K562 (cell line): ENCODE data around the gene UBASH3A. TPM values are rescaled to one million over a fixed set of nuclear protein-coding genes. Genes with fewer than 3 reads are reported as not detected.

Experiments
- ATAC-seq: fragments of 200-7000 bp; cut with Tn5 transposase; 3 replicates; pipeline ENCODE4 v1.9.1; 2020; ENCODE audit warnings: moderate library complexity
- BruUV-seq: library from RNA; stranded (reverse); fragments of 400-500 nt; replicated peaks from 2 replicates; lab custom pipeline; 2021; lab: Mats Ljungman, UMichigan
- CTCF ChIA-PET: fragments of 300-600 bp; formaldehyde crosslinking; extraction: SDS; loops from one replicate; lab custom pipeline; 2021; ENCODE audit warnings: low intra/inter-chr PET ratio; lab: Yijun Ruan, JAX
- POLR2A ChIA-PET: fragments of 300-600, 350-650 bp; sonication (Branson Sonifier 250); formaldehyde crosslinking; extraction: SDS; loops from one replicate; lab custom pipeline; 2021; ENCODE audit warnings: antibody characterized with exemption, inconsistent platforms; lab: Yijun Ruan, JAX
- DNase-seq, 4 experiments: peaks; one replicate each; pipeline versions ENCODE4 v3.0.0 to v3.0.0-alpha.2; 2011 to 2018; ENCODE audit warnings: low spot score in 3 of 4, mixed read lengths in 3 of 4; ENCODE audit errors: extremely low read depth in 1 of 4
- FAIRE-seq: peaks from 2 replicates; lab custom pipeline; 2011; peaks lifted over from hg19 to GRCh38; lab: Jason Lieb, UNC
- H2AFZ ChIP-seq: 2 replicates; pipeline ENCODE4 v1.6.0; 2011; ENCODE audit warnings: low read depth, low read length, control low read depth, inconsistent platforms
- H3K27ac ChIP-seq: fragments of 200-600 bp; 3 replicates; pipeline ENCODE4 v1.8.0; 2011; ENCODE audit warnings: low read depth, mild to moderate bottlenecking, control low read depth, inconsistent platforms, low read length, moderate library complexity, mixed read lengths; ENCODE audit errors: extremely low read depth
- H3K27me3 ChIP-seq, 2 experiments: fragments of 300-600 bp in 1 of 2; 2 replicates in 1 of 2; 3 replicates in 1 of 2; pipeline versions ENCODE4 v1.6.0 to v1.8.0; 2011; ENCODE audit warnings: inconsistent platforms in 2 of 2, low read length in 2 of 2, mild to moderate bottlenecking in 1 of 2, mixed read lengths in 1 of 2, moderate library complexity in 1 of 2; ENCODE audit not compliant: control insufficient read depth in 2 of 2, insufficient read depth in 2 of 2
- H3K36me3 ChIP-seq: fragments of 300-600 bp; 3 replicates; pipeline ENCODE4 v1.8.0; 2011; ENCODE audit warnings: mild to moderate bottlenecking, low read length, inconsistent platforms; ENCODE audit not compliant: control insufficient read depth, insufficient read depth
- H3K4me1 ChIP-seq, 2 experiments: fragments of 200-600 bp in 1 of 2; replicated peaks in 1 of 2; 2 replicates in 1 of 2; 3 replicates in 1 of 2; pipeline versions ENCODE4 v1.5.1 to v1.8.0; 2011; ENCODE audit warnings: inconsistent platforms in 2 of 2, low read length in 2 of 2, mild to moderate bottlenecking in 1 of 2, mixed read lengths in 1 of 2, moderate library complexity in 1 of 2; ENCODE audit not compliant: control insufficient read depth in 2 of 2, insufficient read depth in 2 of 2
- H3K4me2 ChIP-seq: 2 replicates; pipeline ENCODE4 v1.6.1; 2011; ENCODE audit warnings: low read length, control low read depth, inconsistent platforms, mixed read lengths; ENCODE audit not compliant: insufficient read depth
- H3K4me3 ChIP-seq: fragments of 200-600 bp; sonication (generic), shearing (Covaris generic); 2 replicates; pipeline ENCODE4 v1.5.1; 2016; ENCODE audit warnings: control low read depth, inconsistent platforms
- H3K79me2 ChIP-seq: fragments of 200-600 bp; 3 replicates; pipeline ENCODE4 v1.8.0; 2011; ENCODE audit warnings: low read length, inconsistent platforms; ENCODE audit not compliant: control insufficient read depth, insufficient read depth
- H3K9ac ChIP-seq, 2 experiments: 2 replicates each; pipeline versions ENCODE4 v1.6.0 to v1.6.1; 2011; ENCODE audit warnings: low read depth in 2 of 2, low read length in 2 of 2, control low read depth in 1 of 2, inconsistent platforms in 1 of 2, mild to moderate bottlenecking in 1 of 2, mixed read lengths in 1 of 2; ENCODE audit not compliant: insufficient read depth in 1 of 2
- H3K9me1 ChIP-seq: one replicate; pipeline ENCODE4 v1.6.0; 2011; ENCODE audit warnings: inconsistent platforms, mild to moderate bottlenecking, low read length, moderate library complexity; ENCODE audit not compliant: control insufficient read depth, insufficient read depth
- H3K9me3 ChIP-seq: replicated peaks from 2 replicates; pipeline ENCODE4 v1.5.1; 2011; ENCODE audit warnings: low read depth, low read length, inconsistent platforms; ENCODE audit not compliant: control insufficient read depth, insufficient read depth
- H4K20me1 ChIP-seq: replicated peaks from 2 replicates; pipeline ENCODE4 v1.6.1; 2011; ENCODE audit warnings: low read length, inconsistent platforms, mixed read lengths; ENCODE audit not compliant: control insufficient read depth, insufficient read depth
- ARNT ChIP-seq, 2 experiments: fragments of 450-650 bp; IDR thresholded peaks; 2 replicates each; pipeline ENCODE4 v1.6.1; 2016; ENCODE audit warnings: mild to moderate bottlenecking in 1 of 2
- CTCF ChIP-seq, 3 experiments: IDR thresholded peaks in 2 of 3; conservative IDR thresholded peaks in 1 of 3; 2 replicates each; pipeline ENCODE4 v1.5.1; 2011 to 2012; ENCODE audit warnings: low read length in 3 of 3, mild to moderate bottlenecking in 3 of 3, control low read depth in 2 of 3, improper control_type of control experiment in 1 of 3, inconsistent platforms in 1 of 3, low read depth in 1 of 3, mixed read lengths in 1 of 3, moderate library complexity in 1 of 3; ENCODE audit not compliant: insufficient read depth in 2 of 3
- MYNN ChIP-seq, 2 experiments: sonication (generic); formaldehyde crosslinking in 1 of 2; IDR thresholded peaks; 2 replicates each; pipeline versions ENCODE4 v1.5.0 to v1.6.1; 2016 to 2020; ENCODE audit warnings: antibody characterized with exemption in 1 of 2, missing genetic modification reagents in 1 of 2
- RAD21 ChIP-seq, 2 experiments: fragments of 250-450 bp in 1 of 2; fragments of 450-650 bp in 1 of 2; sonication (Bioruptor Pico) in 1 of 2; formaldehyde crosslinking in 1 of 2; IDR thresholded peaks in 1 of 2; conservative IDR thresholded peaks in 1 of 2; 2 replicates each; pipeline versions ENCODE4 v1.4.0 to v1.8.0; 2020 to 2022; ENCODE audit warnings: mild to moderate bottlenecking in 2 of 2, moderate library complexity in 1 of 2
- REST ChIP-seq, 2 experiments: fragments of 450-650 bp; formaldehyde crosslinking in 1 of 2; IDR thresholded peaks; 2 replicates each; pipeline versions ENCODE4 v1.4.0 to v1.6.1; 2014 to 2020; ENCODE audit warnings: mild to moderate bottlenecking in 2 of 2, borderline replicate concordance in 1 of 2, low read depth in 1 of 2
- TFAP4 ChIP-seq: sonication (generic); formaldehyde crosslinking; IDR thresholded peaks from 2 replicates; pipeline ENCODE4 v1.8.0; 2022; ENCODE audit warnings: missing genetic modification reagents, mild to moderate bottlenecking, moderate library complexity, borderline replicate concordance
- WGBS: fragments of 100-300 bp; shearing (Covaris generic); methylation state at CpG from one replicate; pipeline ENCODE4 v1.1.6; 2016; ENCODE audit warnings: low coverage, mixed read lengths; ENCODE audit not compliant: insufficient coverage; ENCODE audit errors: missing lambda C conversion rate; 5-methylcytosine and 5-hydroxymethylcytosine counted together
- in situ Hi-C: fragments of 300-500 bp; cut with MboI; formaldehyde crosslinking; loops from 4 replicates; pipeline ENCODE4 v1.15.0; 2018; ENCODE audit warnings: inconsistent platforms, mixed read lengths
- intact Hi-C: fragments of 100-400 bp; cut with micrococcal nuclease; formaldehyde crosslinking; loops from 2 replicates; pipeline ENCODE4 v1.14.2; 2022
- polyA plus RNA-seq, 8 experiments: library from polyadenylated mRNA; depleted of rRNA in 4 of 8; stranded (reverse) in 5 of 8; unstranded in 3 of 8; fragments of >200 nt; fragmentation: Nextera tagmentation in 2 of 8; fragmentation: Illumina TruSeq in 1 of 8; extraction: Ambion mirVana in 2 of 8; extraction: Trizol in 1 of 8; gene quantifications; 2 replicates each; pipeline versions ENCODE4 v1.2.1 to v1.2.3, GENCODE V29; 2011 to 2014; ENCODE audit warnings: inconsistent platforms in 1 of 8, missing spikeins in 1 of 8
- total RNA-seq, 7 experiments: library from RNA; depleted of rRNA in 6 of 7; stranded (reverse); fragments of >200 nt in 6 of 7; fragmentation: Illumina TruSeq in 2 of 7; extraction: Trizol in 2 of 7; gene quantifications; 2 replicates each; pipeline versions ENCODE4 v1.2.1 to v1.2.3, GENCODE V29; 2011 to 2021; ENCODE audit warnings: low replicate concordance in 1 of 7

Gene UBASH3A
- total and polyA plus RNA-seq, 9 of the 15 experiments (the other 6 are each of a cell fraction or from before 2014, with no cell fraction given), result 0.23 to 1.8 (median 1.1) TPM

- peaks cover 10 to 55% of the 10 kb centered on the region in 2 experiments; a peak in 4 of 5 replicates for H3K27me3 ChIP-seq
- no peaks in the 10 kb centered on the region for H3K9me3 ChIP-seq
- BruUV-seq, result no TSS peak
- peak; percentile 56 for FAIRE-seq
- DNase-seq, result peak in 2 of 4 experiments; percentile 45 to 53
- H3K9ac ChIP-seq, result no peak overlapping the region
- CTCF ChIA-PET, result no interaction called here
- no peaks in the 10 kb centered on the region for H3K36me3 ChIP-seq
- H3K4me2 ChIP-seq, result no peak overlapping the region
- H3K4me1 ChIP-seq, result peaks cover 4 to 9% of the 10 kb centered on the region in 2 experiments; a peak in 3 of 5 replicates
- H3K9me1 ChIP-seq, result no peaks in the 10 kb centered on the region
- no peak overlapping the region for H3K27ac ChIP-seq
- H4K20me1 ChIP-seq, result no peaks in the 10 kb centered on the region
- no peak overlapping the region for H2AFZ ChIP-seq
- no peaks in the 10 kb centered on the region for H3K79me2 ChIP-seq
- WGBS, result 0% methylated on average over 1 of the region's 1 CpG
- in situ Hi-C loops (no loop called here), intact Hi-C loops (no loop called here)
- no peak overlapping the region for H3K4me3 ChIP-seq
- POLR2A ChIA-PET, result interaction anchor here (0.6 to 1.3 kb wide), 2 partner anchors 11 to 534 kb away, joined by 4 to 5 read pairs; no protein-coding TSS in a partner anchor
- peak; percentile 64 for ATAC-seq
- peak; percentile 20 to 62; a peak in 3 of 4 replicates for TF ChIP-seq RAD21 (CRISPR knock-in tag; conservative IDR thresholded peaks at IDR 0.05 in 1 of 2, IDR thresholded peaks at IDR 0.05 in 1 of 2)
- TF ChIP-seq ARNT (IDR thresholded peaks at IDR 0.05), result no peak
- TF ChIP-seq REST (IDR thresholded peaks at IDR 0.05; ENCODE audit: borderline replicate concordance), result peak; percentile 62
- TF ChIP-seq REST (CRISPR knock-in tag; IDR thresholded peaks at IDR 0.05; ENCODE audit: low read depth), result no peak
- peak; percentile 36; the same call in 1 of the 2 replicates for TF ChIP-seq TFAP4 (CRISPR knock-in tag)
- TF ChIP-seq CTCF (IDR thresholded peaks at IDR 0.05 in 2 of 3, conservative IDR thresholded peaks at IDR 0.05 in 1 of 3; ENCODE audit: insufficient read depth in 2 of 3, low read depth in 1 of 3, low read length in 3 of 3), result peak; percentile 73 to 98 (median 95)
- TF ChIP-seq MYNN (IDR thresholded peaks at IDR 0.05), result 0 out of 2 replicates have a peak, but pooled peaks have one; percentile 24
- no peak for TF ChIP-seq MYNN (CRISPR knock-in tag; IDR thresholded peaks at IDR 0.05)
Observed at GRCh38 chr21:42381347-42381984, 22.2 kb upstream of the UBASH3A start.
